SJCRH30 (cell line): ENCODE measurements around the gene OGFRL1. TPM values are rescaled to one million over a fixed set of nuclear protein-coding genes. Genes with fewer than 3 reads are reported as not detected.

Experiments used
- DNase-seq, 2 experiments: peaks; one replicate each; pipeline ENCODE4 v3.0.0-alpha.2; 2015 to 2020
- H3K27ac ChIP-seq: fragments of 250-450 bp; sonication (Bioruptor Pico); 2 replicates; pipeline ENCODE4 v1.5.1; 2020; ENCODE audit warnings: mild to moderate bottlenecking, moderate library complexity
- H3K27me3 ChIP-seq: fragments of 250-450 bp; sonication (Bioruptor Pico); 2 replicates; pipeline ENCODE4 v1.5.1; 2020; ENCODE audit warnings: mild to moderate bottlenecking, moderate library complexity
- H3K36me3 ChIP-seq: fragments of 250-450 bp; sonication (Bioruptor Pico); 2 replicates; pipeline ENCODE4 v1.5.1; 2020; ENCODE audit warnings: mild to moderate bottlenecking, moderate library complexity
- H3K4me1 ChIP-seq: fragments of 250-450 bp; sonication (Bioruptor Pico); 2 replicates; pipeline ENCODE4 v1.5.1; 2020; ENCODE audit warnings: mild to moderate bottlenecking, moderate library complexity
- H3K4me3 ChIP-seq: fragments of 250-450 bp; sonication (Bioruptor Pico); 2 replicates; pipeline ENCODE4 v1.5.1; 2020; ENCODE audit warnings: mild to moderate bottlenecking, moderate library complexity
- H3K9me3 ChIP-seq: fragments of 250-450 bp; sonication (Bioruptor Pico); replicated peaks from 2 replicates; pipeline ENCODE4 v1.5.1; 2020; ENCODE audit warnings: mild to moderate bottlenecking, moderate library complexity
- total RNA-seq: library from RNA; depleted of rRNA; stranded (reverse); fragments of >200 nt; shearing (Covaris generic); gene quantifications from 2 replicates; pipeline ENCODE4 v1.2.3, GENCODE V29; 2014

The OGFRL1 gene
- total RNA-seq, 1 experiment from 2014 or later = 18.6 TPM

DNA sequence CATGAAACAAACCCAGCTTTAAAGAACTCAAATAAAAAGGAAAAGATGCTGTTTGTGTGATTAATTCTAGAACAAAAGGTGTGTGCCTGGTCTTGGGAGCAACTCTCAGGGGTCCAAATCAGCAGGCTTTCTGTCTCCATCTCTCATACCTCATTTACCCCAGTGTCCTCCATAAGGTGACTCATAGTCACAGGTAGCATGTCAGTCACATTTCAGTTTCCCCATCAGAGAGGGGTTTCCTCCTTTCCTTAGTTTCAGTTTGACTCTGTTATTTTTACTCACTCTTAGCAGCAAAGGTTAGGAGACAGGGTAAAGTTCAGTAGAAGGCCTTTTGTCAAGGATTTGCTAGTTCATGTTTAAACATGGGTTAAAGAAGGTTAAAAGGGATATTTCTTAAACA is 46.2 kb downstream of the OGFRL1 start:
- Histone ChIP-seq H3K36me3 (no peaks in the 10 kb centered on the region), H3K4me3 (no peak overlapping the region), H3K9me3 (no peaks in the 10 kb centered on the region), H3K4me1 (no peaks in the 10 kb centered on the region), H3K27me3 (no peaks in the 10 kb centered on the region), H3K27ac (no peak overlapping the region)
- DNase-seq = no peak

DNA sequence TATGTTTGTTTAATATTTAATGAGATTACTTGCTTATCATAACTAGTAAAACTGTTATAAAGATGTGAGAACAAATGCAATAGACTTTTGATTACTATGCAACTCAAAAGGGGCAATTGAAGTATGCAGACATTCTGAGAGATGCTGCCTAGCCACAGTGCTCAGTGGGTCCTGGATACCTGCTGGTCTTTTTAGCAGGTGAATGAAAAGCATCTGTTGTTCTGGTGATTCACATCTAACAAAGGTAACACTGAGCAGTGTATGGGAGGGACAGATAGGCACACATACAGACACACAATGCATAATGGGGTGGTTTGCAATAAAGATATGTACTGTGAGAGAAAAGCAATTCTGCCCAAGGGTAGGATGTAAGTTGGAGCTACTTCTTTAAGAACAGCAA is 46.9 kb downstream of the OGFRL1 start:
- H3K4me1 ChIP-seq = no peaks in the 10 kb centered on the region
- H3K4me3 ChIP-seq = no peak overlapping the region
- no peak for DNase-seq
- H3K27ac ChIP-seq = no peak overlapping the region
- H3K9me3 ChIP-seq = no peaks in the 10 kb centered on the region
- H3K27me3 ChIP-seq = no peaks in the 10 kb centered on the region
- H3K36me3 ChIP-seq = no peaks in the 10 kb centered on the region

- H3K4me1 ChIP-seq = no peaks in the 10 kb centered on the region
- H3K27ac ChIP-seq = no peak overlapping the region
- no peaks in the 10 kb centered on the region for H3K9me3 ChIP-seq
- H3K27me3 ChIP-seq = no peaks in the 10 kb centered on the region
- no peak for DNase-seq
- no peak overlapping the region for H3K4me3 ChIP-seq
- H3K36me3 ChIP-seq = no peaks in the 10 kb centered on the region
These were observed 48.3 kb downstream of the OGFRL1 start for GRCh38 chr6:71336901-71337300.

DNA sequence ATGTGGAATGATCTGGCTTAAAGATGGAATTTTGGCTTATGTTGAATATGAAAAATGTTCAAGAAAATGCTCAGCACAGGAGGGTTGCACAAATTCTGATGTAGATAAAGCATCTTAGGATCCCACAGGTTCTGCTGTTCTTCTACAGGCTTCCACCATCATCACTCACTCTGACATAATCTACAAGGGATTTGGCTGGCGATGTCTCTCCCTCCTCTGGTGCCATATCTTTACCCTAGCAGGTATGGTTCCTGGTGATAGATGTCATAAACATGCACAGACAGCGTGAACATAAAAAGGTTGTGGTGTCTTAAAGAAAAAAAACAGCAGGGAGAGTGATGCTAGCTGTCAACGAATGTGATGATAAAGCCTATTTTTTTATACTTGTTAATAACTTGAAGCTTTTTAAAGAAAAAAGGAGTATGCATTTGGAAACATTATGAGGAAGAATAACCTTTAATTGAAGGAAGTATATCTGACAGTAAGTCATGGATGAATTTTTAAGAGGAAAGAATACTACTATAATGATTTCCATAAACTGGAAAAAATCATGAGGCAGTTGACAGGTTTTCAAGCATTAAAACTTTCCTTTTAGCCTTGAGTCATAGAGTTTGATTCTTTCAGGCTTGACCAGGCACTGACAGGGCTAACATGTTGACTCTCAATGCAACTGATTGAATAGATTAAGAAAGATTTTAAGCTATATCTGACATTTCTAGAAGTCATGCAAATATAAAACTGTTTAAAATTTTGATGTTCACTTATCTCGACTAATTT is 50.1 kb downstream of the OGFRL1 start:
- no peak for DNase-seq
- Histone ChIP-seq H3K9me3 (no peaks in the 10 kb centered on the region), H3K4me3 (no peak overlapping the region), H3K27ac (no peak overlapping the region), H3K4me1 (no peaks in the 10 kb centered on the region), H3K27me3 (no peaks in the 10 kb centered on the region), H3K36me3 (no peaks in the 10 kb centered on the region)

- Histone ChIP-seq H3K9me3 (no peaks in the 10 kb centered on the region), H3K36me3 (no peaks in the 10 kb centered on the region), H3K4me3 (no peak overlapping the region), H3K27ac (no peak overlapping the region), H3K27me3 (no peaks in the 10 kb centered on the region), H3K4me1 (no peaks in the 10 kb centered on the region)
- DNase-seq = no peak
These were observed 54.2 kb downstream of the OGFRL1 start for GRCh38 chr6:71342772-71343171.

DNA sequence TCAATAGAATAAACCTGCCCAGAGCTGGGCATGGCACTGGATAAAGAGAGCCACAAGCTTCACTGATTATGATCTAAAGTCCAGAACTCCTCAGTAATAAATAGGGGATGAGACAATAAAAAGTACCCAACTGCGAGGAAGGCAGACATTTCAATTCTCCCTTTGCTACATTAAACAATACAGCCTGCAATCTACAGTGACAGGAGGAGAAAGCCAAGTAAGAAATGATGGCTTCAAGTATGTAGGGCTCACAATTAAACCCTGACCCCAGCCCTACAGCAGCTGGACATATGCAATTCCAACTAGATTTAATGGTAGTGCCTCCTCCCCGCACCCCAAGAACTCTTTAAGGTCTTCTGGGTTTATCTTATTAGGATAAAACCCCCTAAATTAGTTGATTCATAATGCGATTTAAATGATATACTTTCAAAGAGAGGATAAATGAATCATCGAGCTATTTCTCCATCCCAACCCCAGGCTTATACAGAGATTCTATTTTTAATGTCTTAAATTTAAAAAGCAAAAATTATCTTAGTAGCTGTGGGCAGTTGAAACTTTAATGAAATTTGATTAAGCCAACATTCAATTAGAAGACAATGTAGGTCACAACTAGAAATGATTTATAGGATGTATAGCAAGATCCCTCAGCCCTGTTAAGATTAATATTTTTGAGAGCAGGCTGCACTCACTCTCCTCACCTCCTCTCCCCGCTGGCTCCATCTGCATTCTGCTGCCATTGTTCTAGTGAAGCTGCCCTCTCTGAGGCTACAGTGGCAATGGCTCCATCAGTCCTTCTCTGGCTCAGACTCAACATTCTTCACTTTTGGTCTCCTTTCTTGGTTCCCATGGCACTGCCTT is 57.1 kb downstream of the OGFRL1 start:
- DNase-seq = no peak
- Histone ChIP-seq H3K4me3 (no peak overlapping the region), H3K36me3 (no peaks in the 10 kb centered on the region)

GRCh38 chr6:71346334-71346694 is 57.7 kb downstream of the OGFRL1 start:
- no peak overlapping the region for H3K27ac ChIP-seq
- H3K36me3 ChIP-seq = no peaks in the 10 kb centered on the region
- DNase-seq = no peak
- H3K27me3 ChIP-seq = no peaks in the 10 kb centered on the region
- no peak overlapping the region for H3K4me3 ChIP-seq
- no peaks in the 10 kb centered on the region for H3K9me3 ChIP-seq
- H3K4me1 ChIP-seq = no peaks in the 10 kb centered on the region

More for the DNA sequence above, 57.1 kb downstream of the OGFRL1 start:
- Histone ChIP-seq H3K27me3 (no peaks in the 10 kb centered on the region), H3K9me3 (no peaks in the 10 kb centered on the region), H3K4me1 (no peaks in the 10 kb centered on the region), H3K27ac (no peak overlapping the region)

- Histone ChIP-seq H3K9me3 (no peaks in the 10 kb centered on the region), H3K36me3 (no peaks in the 10 kb centered on the region), H3K4me1 (no peaks in the 10 kb centered on the region), H3K4me3 (no peak overlapping the region), H3K27ac (no peak overlapping the region), H3K27me3 (no peaks in the 10 kb centered on the region)
- DNase-seq = no peak
These were observed 58.5 kb downstream of the OGFRL1 start for GRCh38 chr6:71347119-71347518.

- Histone ChIP-seq H3K4me1 (no peaks in the 10 kb centered on the region), H3K9me3 (no peaks in the 10 kb centered on the region), H3K36me3 (no peaks in the 10 kb centered on the region), H3K4me3 (no peak overlapping the region), H3K27ac (no peak overlapping the region), H3K27me3 (no peaks in the 10 kb centered on the region)
- peak in 1 of 2 experiments; percentile 57 for DNase-seq
These were observed 60.8 kb downstream of the OGFRL1 start for GRCh38 chr6:71349395-71349794.

DNA sequence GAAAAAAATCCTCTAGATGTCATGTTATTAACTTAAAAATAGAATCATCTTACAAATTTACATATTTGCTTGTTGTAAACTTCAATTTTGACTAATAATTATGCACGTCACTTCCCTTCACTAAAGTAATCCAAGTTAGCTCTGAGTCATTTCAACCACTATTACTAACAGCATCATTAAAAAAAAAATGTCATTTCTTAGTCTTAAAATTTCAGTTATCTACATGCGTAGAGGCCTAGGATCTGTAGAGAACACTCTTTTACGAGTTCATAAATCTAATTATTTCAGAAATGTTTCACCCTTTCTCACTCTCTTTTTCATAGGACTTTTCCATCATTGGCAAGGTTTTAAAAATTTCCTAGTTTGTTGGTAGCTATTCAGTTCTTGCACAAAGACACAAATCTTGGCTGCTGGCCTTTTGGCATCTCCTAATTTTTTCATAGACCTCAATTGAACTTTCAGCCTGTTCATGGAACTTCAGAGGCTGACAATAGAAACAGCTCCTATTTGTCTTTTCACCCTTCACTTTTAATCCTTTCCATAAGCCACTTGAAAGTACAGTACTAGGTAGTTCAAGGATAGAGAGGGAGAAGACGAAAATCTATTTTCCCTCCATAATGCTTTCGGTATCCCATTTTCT is 61.5 kb downstream of the OGFRL1 start:
- Histone ChIP-seq H3K4me3 (no peak overlapping the region), H3K36me3 (no peaks in the 10 kb centered on the region), H3K27ac (no peak overlapping the region), H3K27me3 (no peaks in the 10 kb centered on the region), H3K9me3 (no peaks in the 10 kb centered on the region), H3K4me1 (no peaks in the 10 kb centered on the region)
- no peak for DNase-seq

- Histone ChIP-seq H3K36me3 (no peaks in the 10 kb centered on the region), H3K4me1 (no peaks in the 10 kb centered on the region), H3K27ac (no peak overlapping the region), H3K27me3 (no peaks in the 10 kb centered on the region), H3K4me3 (no peak overlapping the region), H3K9me3 (no peaks in the 10 kb centered on the region)
- DNase-seq = no peak
These were observed 62.6 kb downstream of the OGFRL1 start for GRCh38 chr6:71351190-71351589.
